WTC11 (cell line): ENCODE data around the gene SLC11A1. TPM values are rescaled to one million over a fixed set of nuclear protein-coding genes. Genes with fewer than 3 reads are reported as not detected.

ENCODE experiments used
- ATAC-seq: fragments of 200-7000 bp; cut with Tn5 transposase; 2 replicates; pipeline ENCODE4 v1.10.0; 2021; ENCODE audit warnings: mild to moderate bottlenecking, moderate library complexity
- CTCF ChIA-PET: fragments of 300-600 bp; sonication (Branson Sonifier 250); formaldehyde crosslinking; loops from one replicate; lab custom pipeline; 2021; ENCODE audit warnings: antibody characterized with exemption; lab: Charles Lee
- POLR2A ChIA-PET: fragments of 350-600 bp; sonication (Branson Sonifier 250); formaldehyde crosslinking; loops from one replicate; lab custom pipeline; 2021; ENCODE audit warnings: antibody characterized with exemption; lab: Charles Lee
- DNase-seq: peaks from one replicate; pipeline ENCODE4 v3.0.0; 2021; ENCODE audit warnings: low spot score
- H3K27ac Mint-ChIP-seq: 2 replicates; pipeline ENCODE4 v1.8.0; 2021; ENCODE audit warnings: mixed read lengths
- H3K27me3 Mint-ChIP-seq: 2 replicates; pipeline ENCODE4 v1.8.0; 2021; ENCODE audit warnings: low read depth, mild to moderate bottlenecking, moderate library complexity, mixed read lengths
- H3K36me3 Mint-ChIP-seq: 2 replicates; pipeline ENCODE4 v1.8.0; 2021; ENCODE audit warnings: mixed read lengths
- H3K4me1 Mint-ChIP-seq: 2 replicates; pipeline ENCODE4 v1.8.0; 2022; ENCODE audit warnings: mixed read lengths
- H3K4me3 Mint-ChIP-seq: 2 replicates; pipeline ENCODE4 v1.8.0; 2021; ENCODE audit warnings: mild to moderate bottlenecking, moderate library complexity, mixed read lengths
- H3K9me3 Mint-ChIP-seq: 2 replicates; pipeline ENCODE4 v1.8.0; 2021; ENCODE audit warnings: mixed read lengths
- AFF4 ChIP-seq: sonication (generic); formaldehyde crosslinking; IDR thresholded peaks from 2 replicates; pipeline ENCODE4 v1.8.1; 2023; ENCODE audit warnings: mild to moderate bottlenecking, missing genetic modification reagents, borderline replicate concordance
- ATF1 ChIP-seq: sonication (generic); formaldehyde crosslinking; IDR thresholded peaks from 2 replicates; pipeline ENCODE4 v1.8.1; 2023; ENCODE audit warnings: mild to moderate bottlenecking, moderate library complexity, missing genetic modification reagents
- FOXK1 ChIP-seq: sonication (generic); formaldehyde crosslinking; IDR thresholded peaks from 2 replicates; pipeline ENCODE4 v1.8.0; 2022; ENCODE audit warnings: mild to moderate bottlenecking, moderate library complexity, missing genetic modification reagents
- GTF2I ChIP-seq: fragments of 250-450 bp; sonication (Bioruptor Pico); conservative IDR thresholded peaks from 2 replicates; pipeline ENCODE4 v1.4.0; 2021; ENCODE audit warnings: mild to moderate bottlenecking
- HMGA2 ChIP-seq: fragments of 250-450 bp; sonication (Bioruptor Pico); IDR thresholded peaks from 2 replicates; pipeline ENCODE4 v1.4.0; 2021; ENCODE audit warnings: mild to moderate bottlenecking, moderate library complexity
- NR1H2 ChIP-seq: sonication (generic); formaldehyde crosslinking; IDR thresholded peaks from 2 replicates; pipeline ENCODE4 v1.9.0; 2021; ENCODE audit warnings: mild to moderate bottlenecking, moderate library complexity, missing genetic modification reagents
- NR2C2 ChIP-seq: sonication (generic); formaldehyde crosslinking; IDR thresholded peaks from 2 replicates; pipeline ENCODE4 v1.8.0; 2022; ENCODE audit warnings: mild to moderate bottlenecking, missing genetic modification reagents
- PRDM15 ChIP-seq: sonication (generic); formaldehyde crosslinking; IDR thresholded peaks from 2 replicates; pipeline ENCODE4 v1.8.0; 2022; ENCODE audit warnings: missing genetic modification reagents
- RORB ChIP-seq: fragments of 250-450 bp; sonication (Bioruptor Pico); IDR thresholded peaks from 2 replicates; pipeline ENCODE4 v1.9.0; 2021; ENCODE audit warnings: mild to moderate bottlenecking
- SMAD4 ChIP-seq: sonication (generic); formaldehyde crosslinking; IDR thresholded peaks from 2 replicates; pipeline ENCODE4 v1.8.0; 2022; ENCODE audit warnings: mild to moderate bottlenecking, missing genetic modification reagents
- TP53 ChIP-seq: sonication (generic); formaldehyde crosslinking; IDR thresholded peaks from 2 replicates; pipeline ENCODE4 v1.8.1; 2023; ENCODE audit warnings: mild to moderate bottlenecking, missing genetic modification reagents
- ZBTB21 ChIP-seq: sonication (generic); formaldehyde crosslinking; IDR thresholded peaks from 2 replicates; pipeline ENCODE4 v1.8.1; 2023; ENCODE audit warnings: mild to moderate bottlenecking, missing genetic modification reagents, borderline replicate concordance
- ZNF219 ChIP-seq: sonication (generic); formaldehyde crosslinking; IDR thresholded peaks from 2 replicates; pipeline ENCODE4 v1.8.0; 2023; ENCODE audit warnings: missing genetic modification reagents, mild to moderate bottlenecking, borderline replicate concordance
- ZNF396 ChIP-seq: fragments of 250-450 bp; sonication (Bioruptor Pico); IDR thresholded peaks from 2 replicates; pipeline ENCODE4 v1.8.0; 2021; ENCODE audit warnings: mild to moderate bottlenecking, moderate library complexity, borderline replicate concordance
- ZNF416 ChIP-seq: fragments of 250-450 bp; sonication (Bioruptor Pico); IDR thresholded peaks from 2 replicates; pipeline ENCODE4 v1.9.0; 2021; ENCODE audit warnings: mild to moderate bottlenecking, inconsistent platforms
- ZNF512 ChIP-seq: sonication (generic); formaldehyde crosslinking; IDR thresholded peaks from 2 replicates; pipeline ENCODE4 v1.8.1; 2022; ENCODE audit warnings: missing genetic modification reagents, borderline replicate concordance
- total RNA-seq: library from RNA; stranded (reverse); gene quantifications from 3 replicates; pipeline ENCODE4 v1.2.3, GENCODE V29; 2021
- TF ChIP-seq, protein P1 (sequence below): fragments of 250-450 bp; sonication (Bioruptor Pico); IDR thresholded peaks from 2 replicates; pipeline ENCODE4 v1.8.0; 2021; ENCODE audit warnings: mild to moderate bottlenecking
- TF ChIP-seq, protein P2 (sequence below): sonication (generic); formaldehyde crosslinking; IDR thresholded peaks from 2 replicates; pipeline ENCODE4 v1.8.0; 2022; ENCODE audit warnings: mild to moderate bottlenecking, missing genetic modification reagents
- TF ChIP-seq, protein P3 (sequence below): fragments of 250-450 bp; sonication (Bioruptor Pico); IDR thresholded peaks from 2 replicates; pipeline ENCODE4 v2.1.2; 2022; ENCODE audit warnings: mild to moderate bottlenecking, moderate library complexity
- TF ChIP-seq, protein P4 (sequence below): sonication (generic); formaldehyde crosslinking; IDR thresholded peaks from 2 replicates; pipeline ENCODE4 v1.8.1; 2023; ENCODE audit warnings: mild to moderate bottlenecking, missing genetic modification reagents, moderate library complexity
- TF ChIP-seq, protein P5 (sequence below): fragments of 250-450 bp; sonication (Bioruptor Pico); IDR thresholded peaks from 2 replicates; pipeline ENCODE4 v1.9.0; 2021; ENCODE audit warnings: mild to moderate bottlenecking

The SLC11A1 gene
- total RNA-seq, 1 experiment from 2014 or later = 0.31 TPM

DNA sequence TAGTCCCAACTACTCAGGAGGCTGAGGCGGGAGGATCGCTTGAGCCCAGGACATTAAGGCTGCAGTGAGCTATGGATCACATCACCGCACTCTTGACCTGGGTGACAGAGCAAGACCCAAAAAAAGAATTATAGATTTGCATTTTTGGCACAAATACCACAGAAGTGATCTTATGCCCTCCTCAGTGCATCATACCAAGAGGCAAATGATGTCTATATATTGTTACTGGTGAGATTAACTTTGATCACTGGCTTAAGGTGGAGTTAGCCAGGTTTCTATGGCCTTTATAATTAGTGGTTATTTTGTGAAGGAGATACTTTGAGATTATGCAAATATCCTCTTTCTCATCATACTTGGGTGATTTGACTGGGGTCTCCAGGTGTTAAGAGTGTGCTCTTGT, 47.5 kb upstream of the SLC11A1 start (continued):
- no peak for TF ChIP-seq AFF4 (CRISPR knock-in tag)
- no peak for TF ChIP-seq RORB (CRISPR knock-in tag)

GRCh38 chr2:218340656-218341055, 41.4 kb upstream of the SLC11A1 start:
- H3K27ac Mint-ChIP-seq = no peak overlapping the region
- no peaks in the 10 kb centered on the region for H3K27me3 Mint-ChIP-seq
- ATAC-seq = no peak
- H3K4me1 Mint-ChIP-seq = peaks cover 1% of the 10 kb centered on the region
- no peaks in the 10 kb centered on the region for H3K36me3 Mint-ChIP-seq
- no peak for DNase-seq
- no peak for TF ChIP-seq ZNF416
- no peak for TF ChIP-seq TP53 (CRISPR knock-in tag)
- TF ChIP-seq, protein P1, sequence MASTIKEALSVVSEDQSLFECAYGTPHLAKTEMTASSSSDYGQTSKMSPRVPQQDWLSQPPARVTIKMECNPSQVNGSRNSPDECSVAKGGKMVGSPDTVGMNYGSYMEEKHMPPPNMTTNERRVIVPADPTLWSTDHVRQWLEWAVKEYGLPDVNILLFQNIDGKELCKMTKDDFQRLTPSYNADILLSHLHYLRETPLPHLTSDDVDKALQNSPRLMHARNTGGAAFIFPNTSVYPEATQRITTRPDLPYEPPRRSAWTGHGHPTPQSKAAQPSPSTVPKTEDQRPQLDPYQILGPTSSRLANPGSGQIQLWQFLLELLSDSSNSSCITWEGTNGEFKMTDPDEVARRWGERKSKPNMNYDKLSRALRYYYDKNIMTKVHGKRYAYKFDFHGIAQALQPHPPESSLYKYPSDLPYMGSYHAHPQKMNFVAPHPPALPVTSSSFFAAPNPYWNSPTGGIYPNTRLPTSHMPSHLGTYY = no peak
- no peak for TF ChIP-seq ZNF396 (CRISPR knock-in tag)
- TF ChIP-seq NR2C2 (CRISPR knock-in tag) = no peak
- TF ChIP-seq HMGA2 (CRISPR knock-in tag) = no peak
- no peak for TF ChIP-seq NR1H2
- TF ChIP-seq, protein P2, sequence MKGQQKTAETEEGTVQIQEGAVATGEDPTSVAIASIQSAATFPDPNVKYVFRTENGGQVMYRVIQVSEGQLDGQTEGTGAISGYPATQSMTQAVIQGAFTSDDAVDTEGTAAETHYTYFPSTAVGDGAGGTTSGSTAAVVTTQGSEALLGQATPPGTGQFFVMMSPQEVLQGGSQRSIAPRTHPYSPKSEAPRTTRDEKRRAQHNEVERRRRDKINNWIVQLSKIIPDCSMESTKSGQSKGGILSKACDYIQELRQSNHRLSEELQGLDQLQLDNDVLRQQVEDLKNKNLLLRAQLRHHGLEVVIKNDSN (CRISPR knock-in tag) = no peak
- TF ChIP-seq ZNF219 (CRISPR knock-in tag) = no peak
- no peak for TF ChIP-seq PRDM15 (CRISPR knock-in tag)
- POLR2A ChIA-PET = no interaction called here
- H3K4me3 Mint-ChIP-seq = no peak overlapping the region
- no peaks in the 10 kb centered on the region for H3K9me3 Mint-ChIP-seq
- CTCF ChIA-PET = interaction anchor here (1.0 kb wide), 1 partner anchor 16 kb away, joined by 3 read pairs; the partner anchor contains the start of gene CATIP

DNA sequence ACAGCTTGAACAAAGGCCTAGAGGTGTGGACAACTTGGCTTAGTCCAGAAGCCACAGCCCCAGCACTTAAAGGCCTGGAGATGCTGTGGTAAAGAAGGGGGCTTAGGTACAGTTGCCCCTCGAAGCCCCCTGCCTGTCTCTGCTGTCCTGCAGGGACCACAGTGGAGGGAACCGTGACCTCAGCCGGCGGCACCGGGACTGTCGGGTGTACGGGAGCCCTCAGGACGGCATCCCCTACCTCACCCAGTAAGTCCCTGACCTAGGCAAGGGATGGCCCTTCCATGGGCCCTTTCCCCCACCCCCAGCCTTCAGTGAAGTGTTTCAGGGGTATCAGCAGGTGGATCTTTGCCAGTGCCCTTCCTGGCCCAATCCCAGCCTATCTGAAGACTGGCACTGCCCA, 40.7 kb upstream of the SLC11A1 start:
- ChIA-PET POLR2A (no interaction called here), CTCF (interaction anchor here (1.0 kb wide), 1 partner anchor 15 kb away, joined by 3 read pairs; the partner anchor contains the start of gene CATIP)
- Mint-ChIP-seq H3K27me3 (no peaks in the 10 kb centered on the region), H3K36me3 (no peaks in the 10 kb centered on the region), H3K27ac (no peak overlapping the region), H3K4me1 (peaks cover 9% of the 10 kb centered on the region), H3K9me3 (no peaks in the 10 kb centered on the region), H3K4me3 (no peak overlapping the region)
- no peak for ATAC-seq
- no peak for DNase-seq
- TF ChIP-seq GTF2I (CRISPR knock-in tag) (no peak), SMAD4 (CRISPR knock-in tag) (no peak), ZNF512 (CRISPR knock-in tag) (no peak), RORB (CRISPR knock-in tag) (no peak), ZBTB21 (CRISPR knock-in tag) (no peak), FOXK1 (CRISPR knock-in tag) (no peak), ATF1 (CRISPR knock-in tag) (no peak)
- TF ChIP-seq, protein P3, sequence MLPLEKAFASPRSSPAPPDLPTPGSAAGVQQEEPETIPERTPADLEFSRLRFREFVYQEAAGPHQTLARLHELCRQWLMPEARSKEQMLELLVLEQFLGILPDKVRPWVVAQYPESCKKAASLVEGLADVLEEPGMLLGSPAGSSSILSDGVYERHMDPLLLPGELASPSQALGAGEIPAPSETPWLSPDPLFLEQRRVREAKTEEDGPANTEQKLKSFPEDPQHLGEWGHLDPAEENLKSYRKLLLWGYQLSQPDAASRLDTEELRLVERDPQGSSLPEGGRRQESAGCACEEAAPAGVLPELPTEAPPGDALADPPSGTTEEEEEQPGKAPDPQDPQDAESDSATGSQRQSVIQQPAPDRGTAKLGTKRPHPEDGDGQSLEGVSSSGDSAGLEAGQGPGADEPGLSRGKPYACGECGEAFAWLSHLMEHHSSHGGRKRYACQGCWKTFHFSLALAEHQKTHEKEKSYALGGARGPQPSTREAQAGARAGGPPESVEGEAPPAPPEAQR (CRISPR knock-in tag) = no peak
- TF ChIP-seq, protein P4, sequence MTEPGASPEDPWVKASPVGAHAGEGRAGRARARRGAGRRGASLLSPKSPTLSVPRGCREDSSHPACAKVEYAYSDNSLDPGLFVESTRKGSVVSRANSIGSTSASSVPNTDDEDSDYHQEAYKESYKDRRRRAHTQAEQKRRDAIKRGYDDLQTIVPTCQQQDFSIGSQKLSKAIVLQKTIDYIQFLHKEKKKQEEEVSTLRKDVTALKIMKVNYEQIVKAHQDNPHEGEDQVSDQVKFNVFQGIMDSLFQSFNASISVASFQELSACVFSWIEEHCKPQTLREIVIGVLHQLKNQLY = no peak
- TF ChIP-seq, protein P5, sequence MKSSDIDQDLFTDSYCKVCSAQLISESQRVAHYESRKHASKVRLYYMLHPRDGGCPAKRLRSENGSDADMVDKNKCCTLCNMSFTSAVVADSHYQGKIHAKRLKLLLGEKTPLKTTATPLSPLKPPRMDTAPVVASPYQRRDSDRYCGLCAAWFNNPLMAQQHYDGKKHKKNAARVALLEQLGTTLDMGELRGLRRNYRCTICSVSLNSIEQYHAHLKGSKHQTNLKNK (CRISPR knock-in tag) = no peak
